K562 (cell line): ENCODE measurements around the gene MDK. TPM values are rescaled to one million over a fixed set of nuclear protein-coding genes. Genes with fewer than 3 reads are reported as not detected.

Experiments used
- CBX1 ChIP-seq: sonication (generic); IDR thresholded peaks from 2 replicates; pipeline ENCODE4 v1.6.1; 2016; ENCODE audit warnings: antibody characterized with exemption, low read depth, mild to moderate bottlenecking
- HEY1 ChIP-seq: fragments of 250-450 bp; sonication (Bioruptor Pico); IDR thresholded peaks from 2 replicates; pipeline ENCODE4 v1.5.0; 2020; ENCODE audit warnings: mild to moderate bottlenecking, moderate library complexity, borderline replicate concordance
- ILK ChIP-seq: fragments of 450-650 bp; IDR thresholded peaks from 2 replicates; pipeline ENCODE4 v1.6.1; 2016; ENCODE audit warnings: missing genetic modification characterization, low read depth, mild to moderate bottlenecking, missing compliant biosample characterization, moderate library complexity, borderline replicate concordance
- KLF6 ChIP-seq: fragments of 250-450 bp; sonication (Bioruptor Pico); IDR thresholded peaks from 2 replicates; pipeline ENCODE4 v1.4.0; 2020; ENCODE audit warnings: mild to moderate bottlenecking, moderate library complexity, borderline replicate concordance
- MBD1 ChIP-seq: fragments of 250-450 bp; sonication (Bioruptor Pico); IDR thresholded peaks from 2 replicates; pipeline ENCODE4 v1.8.0; 2022; ENCODE audit warnings: inconsistent platforms
- MBD2 ChIP-seq: sonication (generic); IDR thresholded peaks from 2 replicates; pipeline ENCODE4 v1.6.1; 2016; ENCODE audit warnings: low read depth, borderline replicate concordance
- MEIS2 ChIP-seq: fragments of 450-650 bp; IDR thresholded peaks from 2 replicates; pipeline ENCODE4 v1.6.1; 2014; ENCODE audit warnings: mild to moderate bottlenecking; ENCODE audit not compliant: partially characterized antibody
- MTA1 ChIP-seq: fragments of 450-650 bp; IDR thresholded peaks from 2 replicates; pipeline ENCODE4 v1.6.1; 2017; ENCODE audit warnings: borderline replicate concordance
- NCOA6 ChIP-seq: fragments of 450-650 bp; IDR thresholded peaks from 2 replicates; pipeline ENCODE4 v1.6.1; 2017; ENCODE audit warnings: mild to moderate bottlenecking
- NCOR1 ChIP-seq: fragments of 450-650 bp; IDR thresholded peaks from 2 replicates; pipeline ENCODE4 v1.6.1; 2016; ENCODE audit warnings: mild to moderate bottlenecking, moderate library complexity
- POLR2H ChIP-seq: IDR thresholded peaks from 2 replicates; pipeline ENCODE4 v1.6.1; 2016; ENCODE audit warnings: missing genetic modification characterization, low read depth, mild to moderate bottlenecking, control low read depth, missing compliant biosample characterization, moderate library complexity
- RAD21 ChIP-seq, 2 experiments: fragments of 250-450 bp in 1 of 2; fragments of 450-650 bp in 1 of 2; sonication (Bioruptor Pico) in 1 of 2; formaldehyde crosslinking in 1 of 2; IDR thresholded peaks in 1 of 2; conservative IDR thresholded peaks in 1 of 2; 2 replicates each; pipeline versions ENCODE4 v1.4.0 to v1.8.0; 2020 to 2022; ENCODE audit warnings: mild to moderate bottlenecking in 2 of 2, moderate library complexity in 1 of 2
- SAP30 ChIP-seq: fragments of 200-600 bp; sonication (generic); IDR thresholded peaks from 2 replicates; pipeline ENCODE4 v1.6.1; 2012; ENCODE audit warnings: borderline replicate concordance, low read depth, mild to moderate bottlenecking, moderate library complexity, low read length, control low read depth, inconsistent platforms; ENCODE audit not compliant: insufficient read depth, poor library complexity, severe bottlenecking
- TAL1 ChIP-seq: fragments of 450-650 bp; IDR thresholded peaks from 2 replicates; pipeline ENCODE4 v1.6.1; 2016; ENCODE audit warnings: mild to moderate bottlenecking
- TCF3 ChIP-seq: sonication (generic); formaldehyde crosslinking; IDR thresholded peaks from 2 replicates; pipeline ENCODE4 v1.4.0; 2020; ENCODE audit warnings: mild to moderate bottlenecking, missing genetic modification reagents
- TEAD1 ChIP-seq, 2 experiments: fragments of 450-650 bp in 1 of 2; sonication (generic) in 1 of 2; formaldehyde crosslinking; IDR thresholded peaks; 2 replicates each; pipeline versions ENCODE4 v1.4.0 to v1.8.0; 2020 to 2022; ENCODE audit warnings: mild to moderate bottlenecking in 2 of 2, missing genetic modification reagents in 1 of 2
- TFAP4 ChIP-seq: sonication (generic); formaldehyde crosslinking; IDR thresholded peaks from 2 replicates; pipeline ENCODE4 v1.8.0; 2022; ENCODE audit warnings: missing genetic modification reagents, mild to moderate bottlenecking, moderate library complexity, borderline replicate concordance
- YY1 ChIP-seq, 3 experiments: IDR thresholded peaks; 2 replicates each; pipeline ENCODE4 v1.6.1; 2011; ENCODE audit warnings: low read length in 2 of 3, mild to moderate bottlenecking in 2 of 3, moderate library complexity in 2 of 3, borderline replicate concordance in 1 of 3, control low read depth in 1 of 3, low read depth in 1 of 3; ENCODE audit not compliant: insufficient read depth in 3 of 3, insufficient replicate concordance in 2 of 3, control insufficient read depth in 1 of 3, insufficient read length in 1 of 3; ENCODE audit errors: extremely low read depth in 1 of 3
- ZNF584 ChIP-seq: fragments of 200-800 bp; sonication (Bioruptor generic); IDR thresholded peaks from 2 replicates; pipeline ENCODE4 v1.6.1; 2016; ENCODE audit warnings: low read depth, mild to moderate bottlenecking, missing genetic modification characterization, missing compliant biosample characterization
- ZNF785 ChIP-seq: fragments of 250-450 bp; sonication (Bioruptor Pico); IDR thresholded peaks from 2 replicates; pipeline ENCODE4 v1.4.0; 2020; ENCODE audit warnings: mild to moderate bottlenecking
- polyA plus RNA-seq, 8 experiments: library from polyadenylated mRNA; depleted of rRNA in 4 of 8; stranded (reverse) in 5 of 8; unstranded in 3 of 8; fragments of >200 nt; fragmentation: Nextera tagmentation in 2 of 8; fragmentation: Illumina TruSeq in 1 of 8; extraction: Ambion mirVana in 2 of 8; extraction: Trizol in 1 of 8; gene quantifications; 2 replicates each; pipeline versions ENCODE4 v1.2.1 to v1.2.3, GENCODE V29; 2011 to 2014; ENCODE audit warnings: inconsistent platforms in 1 of 8, missing spikeins in 1 of 8
- total RNA-seq, 7 experiments: library from RNA; depleted of rRNA in 6 of 7; stranded (reverse); fragments of >200 nt in 6 of 7; fragmentation: Illumina TruSeq in 2 of 7; extraction: Trizol in 2 of 7; gene quantifications; 2 replicates each; pipeline versions ENCODE4 v1.2.1 to v1.2.3, GENCODE V29; 2011 to 2021; ENCODE audit warnings: low replicate concordance in 1 of 7

The MDK gene
- total and polyA plus RNA-seq, 9 of the 15 experiments (the other 6 are each of a cell fraction or from before 2014, with no cell fraction given), result 20.7 to 700 (median 350) TPM

GRCh38 chr11:46336563-46337180 lies 44.8 kb upstream of the MDK start (continued):
- TF ChIP-seq ZNF584 (CRISPR knock-in tag) (peak; percentile 83; the same call in 1 of the 2 replicates), MBD1 (no peak), YY1 (IDR thresholded peaks at IDR 0.05; ENCODE audit: borderline replicate concordance in 1 of 3, control insufficient read depth in 1 of 3, extremely low read depth in 1 of 3, insufficient read depth in 3 of 3, insufficient read length in 1 of 3, insufficient replicate concordance in 2 of 3, low read depth in 1 of 3, low read length in 2 of 3) (no peak), SAP30 (no peak), HEY1 (0 out of 2 replicates have a peak, but pooled peaks have one; percentile 36), TEAD1 (CRISPR knock-in tag; IDR thresholded peaks at IDR 0.05) (peak; percentile 97), NCOA6 (no peak), CBX1 (no peak), TFAP4 (CRISPR knock-in tag) (peak; percentile 20; the same call in 1 of the 2 replicates), TCF3 (peak; percentile 83), ZNF785 (no peak), MBD2 (peak; percentile 40; the same call in 1 of the 2 replicates), ILK (tag) (no peak), KLF6 (CRISPR knock-in tag) (no peak), MTA1 (no peak), TAL1 (peak; percentile 53), MEIS2 (no peak), NCOR1 (peak; percentile 59), RAD21 (CRISPR knock-in tag; conservative IDR thresholded peaks at IDR 0.05 in 1 of 2, IDR thresholded peaks at IDR 0.05 in 1 of 2) (no peak), POLR2H (tag) (no peak)
